HEK293T (cell line): ENCODE measurements around the gene SUCLG2.
"Not testable (repeated sequence)": the region's sequence is repeated elsewhere in the genome, so short reads cannot be mapped to it uniquely, and the experiment has no call there.

Source experiments
- CTCF ChIA-PET: fragments of 350-600 bp; formaldehyde crosslinking; extraction: SDS; loops from one replicate; lab custom pipeline; 2021; ENCODE audit warnings: antibody characterized with exemption, inconsistent platforms; lab: Yijun Ruan, JAX
- POLR2A ChIA-PET: fragments of 350-600 bp; formaldehyde crosslinking; extraction: SDS; loops from one replicate; lab custom pipeline; 2020; ENCODE audit warnings: antibody characterized with exemption, inconsistent platforms; lab: Yijun Ruan, JAX
- DNase-seq: peaks from one replicate; pipeline ENCODE4 v3.0.0; 2012; ENCODE audit warnings: mixed read lengths; ENCODE audit errors: extremely low spot score
- ARNT ChIP-seq: fragments of 450-650 bp; IDR thresholded peaks from 2 replicates; pipeline ENCODE4 v1.6.1; 2017; ENCODE audit warnings: mild to moderate bottlenecking
- BHLHE40 ChIP-seq: fragments of 450-650 bp; IDR thresholded peaks from 2 replicates; pipeline ENCODE4 v1.6.1; 2016; ENCODE audit warnings: mild to moderate bottlenecking, moderate library complexity, borderline replicate concordance
- CTBP1 ChIP-seq: fragments of 450-650 bp; IDR thresholded peaks from 2 replicates; pipeline ENCODE4 v1.6.1; 2016; ENCODE audit warnings: borderline replicate concordance
- ELF4 ChIP-seq: fragments of 450-650 bp; IDR thresholded peaks from 2 replicates; pipeline ENCODE4 v1.6.1; 2017; ENCODE audit warnings: antibody characterized with exemption
- FOXA1 ChIP-seq: fragments of 450-650 bp; IDR thresholded peaks from 2 replicates; pipeline ENCODE4 v1.6.1; 2016; ENCODE audit warnings: mild to moderate bottlenecking
- FOXK2 ChIP-seq: fragments of 450-650 bp; IDR thresholded peaks from 2 replicates; pipeline ENCODE4 v1.6.1; 2016; ENCODE audit warnings: mild to moderate bottlenecking
- FOXM1 ChIP-seq: fragments of 450-650 bp; IDR thresholded peaks from 2 replicates; pipeline ENCODE4 v1.6.1; 2017; ENCODE audit warnings: mild to moderate bottlenecking, borderline replicate concordance
- HDGF ChIP-seq: fragments of 450-650 bp; IDR thresholded peaks from 2 replicates; pipeline ENCODE4 v1.6.1; 2017; ENCODE audit warnings: antibody characterized with exemption, borderline replicate concordance
- L3MBTL2 ChIP-seq: fragments of 450-650 bp; conservative IDR thresholded peaks from 2 replicates; pipeline ENCODE4 v1.6.1; 2016; ENCODE audit warnings: mild to moderate bottlenecking
- LEF1 ChIP-seq: fragments of 450-650 bp; IDR thresholded peaks from 2 replicates; pipeline ENCODE4 v1.6.1; 2017; ENCODE audit warnings: mild to moderate bottlenecking, borderline replicate concordance
- NFRKB ChIP-seq: fragments of 450-650 bp; IDR thresholded peaks from 2 replicates; pipeline ENCODE4 v1.6.1; 2016; ENCODE audit warnings: mild to moderate bottlenecking, moderate library complexity
- SP1 ChIP-seq: fragments of 450-650 bp; IDR thresholded peaks from 2 replicates; pipeline ENCODE4 v1.6.1; 2017
- SUZ12 ChIP-seq: fragments of 450-650 bp; IDR thresholded peaks from 2 replicates; pipeline ENCODE4 v1.6.1; 2016; ENCODE audit warnings: mild to moderate bottlenecking
- TARDBP ChIP-seq: fragments of 450-650 bp; IDR thresholded peaks from 2 replicates; pipeline ENCODE4 v1.6.1; 2016
- ZNF384 ChIP-seq: fragments of 450-650 bp; IDR thresholded peaks from 2 replicates; pipeline ENCODE4 v1.6.1; 2016
- TF ChIP-seq, protein P1 (sequence below): fragments of 450-650 bp; IDR thresholded peaks from 2 replicates; pipeline ENCODE4 v1.6.1; 2016

The SUCLG2 gene

GRCh38 chr3:67551361-67552016, 102.9 kb downstream of the SUCLG2 start:
- ChIA-PET POLR2A (no interaction called here), CTCF (interaction anchor here (0.5 kb wide), 1 partner anchor 767 kb away, joined by 3 read pairs; no protein-coding TSS in a partner anchor)
- TF ChIP-seq SP1 = no peak
- no peak for TF ChIP-seq SUZ12
- no peak for TF ChIP-seq FOXK2
- no peak for TF ChIP-seq L3MBTL2
- TF ChIP-seq LEF1 = no peak
- no peak for TF ChIP-seq BHLHE40
- no peak for TF ChIP-seq ZNF384
- TF ChIP-seq FOXM1 = no peak
- TF ChIP-seq CTBP1 = no peak
- no peak for TF ChIP-seq ARNT
- no peak for TF ChIP-seq TARDBP
- no peak for TF ChIP-seq FOXA1
- TF ChIP-seq, protein P1, sequence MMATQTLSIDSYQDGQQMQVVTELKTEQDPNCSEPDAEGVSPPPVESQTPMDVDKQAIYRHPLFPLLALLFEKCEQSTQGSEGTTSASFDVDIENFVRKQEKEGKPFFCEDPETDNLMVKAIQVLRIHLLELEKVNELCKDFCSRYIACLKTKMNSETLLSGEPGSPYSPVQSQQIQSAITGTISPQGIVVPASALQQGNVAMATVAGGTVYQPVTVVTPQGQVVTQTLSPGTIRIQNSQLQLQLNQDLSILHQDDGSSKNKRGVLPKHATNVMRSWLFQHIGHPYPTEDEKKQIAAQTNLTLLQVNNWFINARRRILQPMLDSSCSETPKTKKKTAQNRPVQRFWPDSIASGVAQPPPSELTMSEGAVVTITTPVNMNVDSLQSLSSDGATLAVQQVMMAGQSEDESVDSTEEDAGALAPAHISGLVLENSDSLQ = no peak
- no peak for TF ChIP-seq ELF4
- no peak for TF ChIP-seq HDGF
- no peak for TF ChIP-seq NFRKB
- no peak for DNase-seq

DNA sequence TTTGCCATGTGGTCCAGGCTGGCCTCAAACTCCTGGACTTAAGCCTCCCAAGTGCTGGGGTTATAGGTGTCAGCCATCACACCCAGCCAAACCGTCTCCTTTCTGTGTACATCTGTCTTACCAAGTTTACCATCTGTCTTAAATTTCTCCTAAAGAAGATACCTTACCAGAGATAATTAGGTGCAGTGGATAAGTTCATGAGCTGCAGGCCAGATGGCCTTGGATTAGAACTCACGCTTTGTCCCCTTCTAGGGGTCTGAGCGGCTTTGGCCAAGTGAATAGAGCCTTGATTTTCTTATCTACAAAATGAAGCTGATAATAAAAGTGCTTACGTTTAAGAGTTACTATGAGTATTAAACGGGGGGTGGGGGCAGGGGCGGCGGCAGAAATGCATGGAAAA, 103.9 kb downstream of the SUCLG2 start:
- DNase-seq = no peak

GRCh38 chr3:67542502-67543250, 111.7 kb downstream of the SUCLG2 start:
- CTCF ChIA-PET, POLR2A ChIA-PET: not testable (repeated sequence)

More for the DNA sequence above, 103.9 kb downstream of the SUCLG2 start:
- ChIA-PET CTCF (no interaction called here), POLR2A (no interaction called here)
- TF ChIP-seq FOXM1 = no peak
- TF ChIP-seq NFRKB = no peak
- TF ChIP-seq L3MBTL2 = no peak
- TF ChIP-seq ELF4 = no peak
- no peak for TF ChIP-seq HDGF
- TF ChIP-seq ZNF384 = no peak
- TF ChIP-seq SUZ12 = no peak
- no peak for TF ChIP-seq TARDBP
- TF ChIP-seq ARNT = no peak
- TF ChIP-seq, protein P1 = no peak
- TF ChIP-seq CTBP1 = no peak
- no peak for TF ChIP-seq FOXK2
- no peak for TF ChIP-seq BHLHE40
- TF ChIP-seq SP1 = no peak
- TF ChIP-seq FOXA1 = no peak
- TF ChIP-seq LEF1 = no peak

GRCh38 chr3:67540198-67540894, 114.1 kb downstream of the SUCLG2 start:
- TF ChIP-seq L3MBTL2 (no peak), SP1 (no peak), ARNT (no peak), TARDBP (no peak), ELF4 (no peak), SUZ12 (no peak), FOXA1 (no peak), FOXM1 (no peak), ZNF384 (no peak), HDGF (no peak), FOXK2 (no peak), LEF1 (no peak), BHLHE40 (no peak)
- TF ChIP-seq, protein P1 = no peak
- no peak for DNase-seq
- CTCF ChIA-PET = no interaction called here
- POLR2A ChIA-PET = no interaction called here

More at GRCh38 chr3:67542502-67543250, 111.7 kb downstream of the SUCLG2 start:
- not testable (repeated sequence) for DNase-seq

GRCh38 chr3:67537203-67537602, 117.2 kb downstream of the SUCLG2 start:
- DNase-seq, CTCF ChIA-PET, POLR2A ChIA-PET: not testable (repeated sequence)

DNA sequence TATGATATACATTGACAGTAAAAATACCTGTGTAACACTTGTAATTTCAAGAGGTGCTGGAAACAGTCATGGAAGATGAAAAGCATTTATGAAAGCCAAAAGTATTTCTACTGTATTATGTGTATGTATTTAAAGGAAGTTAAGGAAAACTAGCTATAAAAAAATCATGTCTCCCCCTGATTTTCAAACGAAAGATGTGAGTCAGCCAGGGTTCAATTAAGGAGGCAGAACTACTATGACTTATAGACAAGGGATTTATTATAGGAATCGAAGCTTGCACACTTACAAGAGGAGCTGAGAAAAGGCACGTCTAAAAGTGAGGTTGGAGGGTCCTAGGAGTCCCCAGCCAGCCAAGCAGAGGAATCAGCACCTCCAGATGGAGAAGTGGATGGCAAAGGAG, 119.4 kb downstream of the SUCLG2 start:
- TF ChIP-seq ARNT (no peak), FOXM1 (no peak), L3MBTL2 (no peak), HDGF (no peak), NFRKB (no peak), SP1 (no peak), TARDBP (no peak), ZNF384 (no peak), FOXK2 (no peak)
- TF ChIP-seq, protein P1 = no peak
- ChIA-PET POLR2A (no interaction called here), CTCF (no interaction called here)
- no peak for DNase-seq
